Peyer's patch (tissue), 4 donors: ENCODE measurements around the gene HAGH. TPM values are rescaled to one million over a fixed set of nuclear protein-coding genes. Genes with fewer than 3 reads are reported as not detected.

Source experiments
- DNase-seq, 3 donors: peaks; one replicate each; pipeline ENCODE4 v3.0.0-alpha.2; 2017 to 2019
- H3K27ac ChIP-seq, 4 donors: fragments of 200-600 bp; sonication (generic); one replicate each; pipeline ENCODE4 v1.5.1; 2016 to 2019
- H3K27me3 ChIP-seq, 2 donors: fragments of 200-600 bp; sonication (generic); one replicate each; pipeline ENCODE4 v1.5.1; 2019
- H3K36me3 ChIP-seq, 3 donors: fragments of 200-600 bp; sonication (generic); one replicate each; pipeline ENCODE4 v1.5.1; 2016 to 2019
- H3K4me1 ChIP-seq, 4 donors: fragments of 200-600 bp; sonication (generic); one replicate each; pipeline ENCODE4 v1.5.1; 2016 to 2019
- H3K4me3 ChIP-seq, 4 donors: fragments of 200-600 bp; sonication (generic); 1 replicate in 3 of 4; 2 replicates in 1 of 4; pipeline ENCODE4 v1.5.1; 2016 to 2019; ENCODE audit warnings: mild to moderate bottlenecking in 1 of 4
- H3K9me3 ChIP-seq, 4 donors: fragments of 200-600 bp; sonication (generic); one replicate each; pipeline ENCODE4 v1.5.1; 2016 to 2019; ENCODE audit warnings: mild to moderate bottlenecking in 1 of 4
- POLR2A ChIP-seq, 2 donors: fragments of 450-650 bp; IDR thresholded peaks; one replicate each; pipeline ENCODE4 v1.5.1; 2017; ENCODE audit warnings: antibody characterized with exemption in 2 of 2, mild to moderate bottlenecking in 2 of 2, moderate library complexity in 2 of 2
- total RNA-seq, 4 donors: library from RNA; depleted of rRNA; stranded (reverse); fragments of >200 nt; gene quantifications; one replicate each; pipeline ENCODE4 v1.1.0, GENCODE V29; 2016
- TF ChIP-seq, protein P1 (sequence below), 6 experiments: fragments of 450-650 bp in 4 of 6; fragments of 200-600 bp in 2 of 6; sonication (generic) in 1 of 6; IDR thresholded peaks; one replicate each; pipeline ENCODE4 v1.5.1; 2017 to 2019; ENCODE audit warnings: antibody characterized with exemption in 6 of 6, mild to moderate bottlenecking in 3 of 6, moderate library complexity in 1 of 6

Gene HAGH
- total RNA-seq, 4 donors from 2014 or later: 105 to 187 (median 155) TPM

DNA sequence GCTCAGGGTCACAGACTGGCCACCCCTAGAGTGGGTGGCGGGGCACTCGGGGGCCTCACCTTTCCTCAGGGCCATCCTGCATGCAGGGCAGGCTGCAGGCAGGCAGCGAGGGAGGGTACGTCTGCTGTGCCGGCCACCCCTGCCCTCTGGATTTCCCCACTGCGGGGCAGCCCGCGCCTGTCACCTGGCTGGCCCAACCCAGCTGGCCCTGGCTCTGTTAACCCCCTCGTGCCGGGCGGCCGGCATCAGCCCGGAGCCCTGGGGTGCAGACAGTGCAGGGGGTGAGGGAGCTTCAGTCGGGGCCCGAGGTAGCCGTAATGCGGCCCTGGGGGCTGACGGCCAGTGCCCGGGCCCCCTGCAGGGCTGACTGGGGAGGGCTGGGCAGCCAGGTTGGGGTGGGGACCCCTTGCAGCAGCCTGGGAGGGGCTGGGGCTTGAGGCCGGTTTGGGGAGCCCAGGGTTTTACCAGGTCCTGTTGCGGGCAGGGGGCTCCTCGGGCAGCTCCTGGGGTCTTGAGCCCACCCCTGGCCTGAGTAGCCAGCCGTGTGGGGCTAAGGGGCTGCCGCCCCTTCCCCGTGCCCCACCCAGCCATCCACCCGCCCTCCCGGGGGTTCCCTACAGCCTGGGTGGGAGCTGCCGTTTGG lies 32.9 kb downstream of the HAGH start, which contains the start of gene IGFALS:
TSS of gene IGFALS (minus strand) at position 128 of the 643 bp plus-strand sequence. CDS start at position 75, 53 bp downstream.
- Histone ChIP-seq H3K27ac (no peak within 1 kb of the TSS), H3K4me3 (no peak within 1 kb of the TSS), H3K4me1 (no peaks in the 10 kb centered on the region), H3K9me3 (peaks cover 0 to 4% (median 0%) of the 10 kb centered on the region in 4 donors), H3K36me3 (peaks cover 0 to 18% (median 0%) of the 10 kb centered on the region in 3 donors), H3K27me3 (no peaks in the 10 kb centered on the region)
- DNase-seq: peak in 2 of 3 donors; percentile 41 to 53
- TF ChIP-seq POLR2A (IDR thresholded peaks at IDR 0.05): no peak
- TF ChIP-seq, protein P1, sequence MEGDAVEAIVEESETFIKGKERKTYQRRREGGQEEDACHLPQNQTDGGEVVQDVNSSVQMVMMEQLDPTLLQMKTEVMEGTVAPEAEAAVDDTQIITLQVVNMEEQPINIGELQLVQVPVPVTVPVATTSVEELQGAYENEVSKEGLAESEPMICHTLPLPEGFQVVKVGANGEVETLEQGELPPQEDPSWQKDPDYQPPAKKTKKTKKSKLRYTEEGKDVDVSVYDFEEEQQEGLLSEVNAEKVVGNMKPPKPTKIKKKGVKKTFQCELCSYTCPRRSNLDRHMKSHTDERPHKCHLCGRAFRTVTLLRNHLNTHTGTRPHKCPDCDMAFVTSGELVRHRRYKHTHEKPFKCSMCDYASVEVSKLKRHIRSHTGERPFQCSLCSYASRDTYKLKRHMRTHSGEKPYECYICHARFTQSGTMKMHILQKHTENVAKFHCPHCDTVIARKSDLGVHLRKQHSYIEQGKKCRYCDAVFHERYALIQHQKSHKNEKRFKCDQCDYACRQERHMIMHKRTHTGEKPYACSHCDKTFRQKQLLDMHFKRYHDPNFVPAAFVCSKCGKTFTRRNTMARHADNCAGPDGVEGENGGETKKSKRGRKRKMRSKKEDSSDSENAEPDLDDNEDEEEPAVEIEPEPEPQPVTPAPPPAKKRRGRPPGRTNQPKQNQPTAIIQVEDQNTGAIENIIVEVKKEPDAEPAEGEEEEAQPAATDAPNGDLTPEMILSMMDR (IDR thresholded peaks at IDR 0.05): no peak

DNA sequence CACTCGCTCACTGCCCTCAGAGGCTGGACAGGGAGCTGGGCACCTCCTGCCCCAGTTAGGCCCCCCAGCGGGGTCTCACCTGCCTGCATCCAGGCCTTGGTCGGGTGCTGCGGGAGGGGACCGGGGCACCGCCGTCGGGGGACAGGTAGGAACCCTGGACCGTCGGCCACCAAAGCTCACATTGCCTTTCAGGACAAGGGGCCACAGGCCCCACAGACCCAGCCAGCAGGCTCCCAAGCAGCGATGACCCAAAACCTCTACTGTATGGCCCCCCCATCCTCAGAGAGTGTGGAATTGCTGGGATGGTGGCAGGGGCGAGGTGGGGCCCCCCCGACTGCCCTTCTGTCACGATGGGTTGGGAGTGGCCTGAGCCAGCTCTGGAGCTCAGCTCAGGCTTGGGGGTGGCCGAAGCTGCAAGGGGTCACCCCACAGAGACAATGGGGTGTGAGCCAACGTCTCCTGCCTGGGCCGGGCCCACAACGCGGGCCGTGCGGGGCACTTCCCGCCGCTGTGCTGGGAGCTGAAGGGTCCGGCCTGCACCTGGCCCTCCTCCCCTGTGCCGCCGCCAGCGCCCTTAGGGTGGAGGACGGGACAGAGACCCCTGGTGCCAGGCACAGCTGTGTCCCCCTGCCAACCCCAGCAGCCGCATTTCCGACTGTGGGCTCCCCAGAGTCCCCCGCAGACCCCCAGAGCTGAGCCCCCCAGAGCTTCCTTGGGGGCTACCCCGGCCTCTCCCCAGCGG lies 33.6 kb downstream of the HAGH start:
- no peak overlapping the region for H3K27ac ChIP-seq
- H3K36me3 ChIP-seq: peaks cover 0 to 25% (median 0%) of the 10 kb centered on the region in 3 donors
- H3K9me3 ChIP-seq: peaks cover 0 to 2% (median 0%) of the 10 kb centered on the region in 4 donors
- no peak for DNase-seq
- no peaks in the 10 kb centered on the region for H3K27me3 ChIP-seq
- TF ChIP-seq, protein P1 (IDR thresholded peaks at IDR 0.05): no peak
- no peak for TF ChIP-seq POLR2A (IDR thresholded peaks at IDR 0.05)
- H3K4me3 ChIP-seq: no peak overlapping the region
- H3K4me1 ChIP-seq: no peaks in the 10 kb centered on the region

GRCh38 chr16:1791943-1792812 lies 34.4 kb downstream of the HAGH start:
- no peaks in the 10 kb centered on the region for H3K27me3 ChIP-seq
- peak in 1 of 3 donors; percentile 47 for DNase-seq
- TF ChIP-seq, protein P1 (IDR thresholded peaks at IDR 0.05): no peak
- TF ChIP-seq POLR2A (IDR thresholded peaks at IDR 0.05): no peak
- no peak overlapping the region for H3K27ac ChIP-seq
- H3K9me3 ChIP-seq: no peaks in the 10 kb centered on the region
- peaks cover 0 to 32% (median 0%) of the 10 kb centered on the region in 3 donors for H3K36me3 ChIP-seq
- H3K4me3 ChIP-seq: no peak overlapping the region
- H3K4me1 ChIP-seq: no peaks in the 10 kb centered on the region

- Histone ChIP-seq H3K4me1 (no peaks in the 10 kb centered on the region), H3K9me3 (no peaks in the 10 kb centered on the region), H3K27ac (no peak overlapping the region), H3K27me3 (no peaks in the 10 kb centered on the region), H3K4me3 (no peak overlapping the region), H3K36me3 (peaks cover 0 to 40% (median 0%) of the 10 kb centered on the region in 3 donors)
- TF ChIP-seq, protein P1 (IDR thresholded peaks at IDR 0.05): no peak
- no peak for TF ChIP-seq POLR2A (IDR thresholded peaks at IDR 0.05)
- DNase-seq: peak in 2 of 3 donors; percentile 43 to 46
Observed at GRCh38 chr16:1791256-1791942, 35.2 kb downstream of the HAGH start.
